GM04504 (cell line): ENCODE measurements around the gene NAV3.
"Not testable (repeated sequence)": the region's sequence is repeated elsewhere in the genome, so short reads cannot be mapped to it uniquely, and the experiment has no call there.

Experiments used
- DNase-seq: peaks from one replicate; pipeline ENCODE4 v3.0.0-alpha.2; 2012; ENCODE audit warnings: low read depth

The NAV3 gene

DNA sequence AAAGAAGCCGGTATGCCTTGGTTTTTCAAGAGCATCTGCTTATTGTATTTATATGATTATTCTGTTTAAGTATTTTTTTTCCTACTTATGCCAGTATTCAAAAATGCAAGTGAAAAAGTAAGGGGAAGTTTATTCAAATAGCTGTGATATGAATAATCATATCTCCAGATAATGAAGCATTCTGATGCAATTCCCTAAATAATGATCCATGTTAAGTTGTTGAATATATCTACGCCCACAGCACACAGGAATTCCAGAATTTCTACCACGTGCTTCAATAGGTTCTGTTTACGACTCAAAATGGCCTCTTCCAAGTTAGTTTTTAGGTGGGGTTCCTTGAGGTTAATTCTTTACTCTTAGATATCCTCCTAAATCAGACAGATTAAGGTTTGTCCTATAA, 208.3 kb downstream of the NAV3 start:
- DNase-seq = no peak

DNA sequence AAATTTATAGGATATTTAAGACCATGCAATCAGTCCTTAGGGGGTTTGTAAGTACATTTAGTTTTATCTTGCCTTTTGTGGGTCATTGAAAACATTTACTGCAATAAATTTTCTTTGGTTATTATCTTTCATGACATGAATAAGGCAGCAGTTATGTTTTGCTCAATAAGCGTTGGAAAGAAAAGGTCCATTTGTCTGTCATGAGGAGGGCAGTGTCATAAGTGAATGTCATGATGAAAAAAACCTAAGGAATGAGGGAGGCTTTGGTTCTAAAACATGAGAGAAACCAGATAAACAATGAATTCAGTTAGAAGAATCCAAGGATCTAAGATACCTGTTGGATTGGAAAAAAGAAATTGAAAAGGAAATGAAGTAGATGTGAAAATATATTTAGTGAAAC, 209.4 kb downstream of the NAV3 start:
- DNase-seq = no peak

DNA sequence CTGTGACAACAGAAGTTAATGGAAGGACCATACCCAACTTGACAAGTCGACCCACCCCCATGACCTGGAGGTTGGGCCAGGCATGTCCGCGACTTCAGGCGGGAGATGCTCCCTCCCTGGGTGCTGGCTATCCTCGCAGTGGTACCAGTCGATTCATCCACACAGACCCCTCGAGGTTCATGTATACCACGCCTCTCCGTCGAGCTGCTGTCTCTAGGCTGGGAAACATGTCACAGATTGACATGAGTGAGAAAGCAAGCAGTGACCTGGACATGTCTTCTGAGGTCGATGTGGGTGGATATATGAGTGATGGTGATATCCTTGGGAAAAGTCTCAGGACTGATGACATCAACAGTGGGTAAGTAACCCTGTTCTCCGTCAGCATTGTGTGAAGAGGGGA, 220.1 kb downstream of the NAV3 start:
- no peak for DNase-seq

DNA sequence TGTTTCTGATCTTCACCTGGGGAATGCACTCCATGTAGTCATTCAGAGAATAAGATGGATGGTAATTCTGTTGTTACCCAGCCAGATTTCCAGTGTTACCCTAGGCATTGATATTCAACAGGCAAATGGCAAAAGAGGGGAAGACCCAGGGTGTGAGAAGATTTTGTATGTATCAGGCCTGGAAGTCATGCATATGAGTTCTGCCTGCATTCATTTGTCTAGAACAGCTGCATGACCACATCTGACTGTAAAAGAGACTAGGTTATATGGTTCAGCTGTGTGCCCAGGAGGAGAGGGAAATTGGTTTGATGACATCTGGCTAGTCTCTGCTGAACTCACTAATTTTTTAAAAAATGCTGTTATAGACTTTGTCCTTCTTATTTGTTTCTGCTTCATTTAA, 224.9 kb downstream of the NAV3 start:
- no peak for DNase-seq

DNA sequence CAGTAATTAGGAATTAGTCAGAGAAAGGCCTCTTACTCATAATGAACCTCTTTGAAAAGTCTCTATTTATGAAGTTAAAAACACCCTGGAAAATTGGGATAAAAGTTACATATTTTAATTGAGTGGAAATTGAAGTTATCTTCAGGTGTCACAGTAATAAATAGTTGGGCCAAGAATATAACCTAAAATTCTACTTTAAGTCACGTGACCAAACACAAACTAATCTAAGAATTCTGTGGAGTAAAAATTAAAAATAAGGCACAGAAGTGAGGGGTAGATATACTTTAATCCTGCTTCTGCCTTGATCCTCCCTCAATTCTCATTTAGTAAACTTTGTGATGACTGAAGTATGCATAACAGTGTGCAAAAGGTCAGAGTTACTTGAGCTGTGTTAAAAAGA, 226.4 kb downstream of the NAV3 start:
- no peak for DNase-seq

DNA sequence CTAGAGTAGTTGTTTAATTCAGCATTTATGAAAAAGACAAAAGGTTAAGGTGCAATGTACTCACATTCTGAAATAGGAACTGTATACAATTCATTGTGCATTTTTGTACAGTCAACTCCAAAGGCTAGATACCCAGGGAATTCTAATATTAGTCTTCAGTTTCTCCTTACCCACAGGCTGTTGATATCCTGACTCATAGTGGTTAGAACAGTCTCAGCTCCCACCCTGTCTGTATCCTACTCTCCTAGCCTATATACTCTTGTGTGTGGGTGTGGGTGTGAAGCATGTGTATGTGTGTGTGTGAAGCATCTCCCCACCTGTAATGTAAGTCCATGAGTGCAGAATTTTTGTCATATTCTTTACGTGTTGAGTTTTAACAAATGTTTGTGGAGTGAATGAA, 229.5 kb downstream of the NAV3 start:
- DNase-seq = no peak

DNA sequence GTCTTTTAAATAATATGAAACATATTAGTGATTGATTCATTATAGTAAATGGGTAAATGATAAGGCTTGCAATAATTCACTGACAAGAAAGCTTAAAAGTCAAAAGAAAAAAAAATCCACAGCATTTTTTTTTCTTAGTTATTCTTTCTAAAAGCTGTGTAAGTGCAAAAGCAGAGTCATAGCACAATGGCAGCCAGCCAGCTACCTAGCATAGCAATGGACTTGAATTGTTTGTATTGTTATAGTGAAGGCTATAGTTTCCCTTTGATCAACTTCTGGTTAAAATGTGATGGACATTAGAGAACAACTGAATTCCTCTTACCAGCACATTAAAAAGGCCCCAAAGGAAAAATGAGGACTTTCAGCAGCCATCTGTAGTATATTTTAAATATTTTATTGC, 232.1 kb downstream of the NAV3 start:
- DNase-seq = peak; percentile 29

DNA sequence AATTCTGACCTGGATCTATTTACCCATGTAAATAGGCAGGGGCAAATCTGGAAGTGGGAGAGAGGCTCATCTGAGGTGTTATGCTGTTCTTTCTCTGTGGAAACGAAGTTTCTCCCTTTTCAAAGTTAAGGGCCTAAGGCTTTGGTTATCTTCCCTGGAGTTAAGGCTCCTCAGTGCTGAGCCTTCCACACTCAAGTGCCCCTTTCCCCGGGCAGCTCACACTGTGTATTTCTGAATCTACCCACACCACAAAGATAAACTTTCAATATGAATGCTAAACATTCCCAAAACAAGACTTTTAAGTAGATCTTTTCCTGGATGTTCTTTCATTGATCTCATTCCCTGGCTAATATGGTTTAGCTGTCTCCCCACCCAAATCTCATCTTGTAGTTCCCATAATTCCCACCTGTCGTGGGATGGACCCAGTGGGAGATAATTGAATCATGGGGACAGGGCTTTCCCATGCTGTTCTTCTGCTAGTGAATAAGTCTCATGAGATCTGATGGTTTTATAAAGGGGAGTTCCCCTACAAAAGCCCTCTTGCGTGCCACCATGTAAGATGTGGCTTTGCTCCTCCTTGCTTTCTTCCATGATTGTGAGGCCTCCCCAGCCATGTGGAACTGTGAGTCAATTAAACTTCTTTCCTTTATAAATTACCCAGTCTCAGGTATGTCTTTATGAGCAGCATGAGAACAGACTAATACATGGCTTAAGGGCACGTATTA, 251.1 kb downstream of the NAV3 start:
- no peak for DNase-seq

DNA sequence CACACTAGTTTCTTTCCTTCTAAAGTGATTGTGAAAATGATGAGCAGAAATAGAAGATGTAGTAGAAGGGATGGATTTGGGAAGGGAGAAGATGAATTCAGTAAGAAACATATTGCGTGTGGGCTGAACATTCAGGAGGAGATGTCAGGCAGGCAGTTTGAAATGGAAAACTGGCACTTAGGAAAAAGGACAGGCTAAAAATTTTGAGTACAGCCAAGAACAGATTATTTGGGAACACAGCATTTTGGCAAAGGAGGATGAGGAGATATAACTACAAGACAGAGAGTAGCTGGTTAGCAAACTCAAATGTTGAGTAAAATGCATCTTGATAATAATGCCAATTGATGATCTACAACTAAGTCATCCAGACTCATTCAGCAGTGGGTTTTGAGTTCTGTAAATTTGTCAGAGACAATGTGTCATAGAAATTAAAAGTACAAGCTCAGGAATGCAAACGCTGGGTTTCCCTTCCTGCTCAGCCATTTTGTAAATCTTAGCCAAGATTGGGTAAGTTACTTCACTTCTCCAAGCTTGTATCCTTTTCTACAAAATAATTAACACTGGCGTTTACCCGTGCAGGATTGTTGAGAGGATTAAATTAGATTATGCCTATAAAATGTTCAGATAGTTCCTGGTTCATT, 255.0 kb downstream of the NAV3 start:
- DNase-seq = peak; percentile 38

DNA sequence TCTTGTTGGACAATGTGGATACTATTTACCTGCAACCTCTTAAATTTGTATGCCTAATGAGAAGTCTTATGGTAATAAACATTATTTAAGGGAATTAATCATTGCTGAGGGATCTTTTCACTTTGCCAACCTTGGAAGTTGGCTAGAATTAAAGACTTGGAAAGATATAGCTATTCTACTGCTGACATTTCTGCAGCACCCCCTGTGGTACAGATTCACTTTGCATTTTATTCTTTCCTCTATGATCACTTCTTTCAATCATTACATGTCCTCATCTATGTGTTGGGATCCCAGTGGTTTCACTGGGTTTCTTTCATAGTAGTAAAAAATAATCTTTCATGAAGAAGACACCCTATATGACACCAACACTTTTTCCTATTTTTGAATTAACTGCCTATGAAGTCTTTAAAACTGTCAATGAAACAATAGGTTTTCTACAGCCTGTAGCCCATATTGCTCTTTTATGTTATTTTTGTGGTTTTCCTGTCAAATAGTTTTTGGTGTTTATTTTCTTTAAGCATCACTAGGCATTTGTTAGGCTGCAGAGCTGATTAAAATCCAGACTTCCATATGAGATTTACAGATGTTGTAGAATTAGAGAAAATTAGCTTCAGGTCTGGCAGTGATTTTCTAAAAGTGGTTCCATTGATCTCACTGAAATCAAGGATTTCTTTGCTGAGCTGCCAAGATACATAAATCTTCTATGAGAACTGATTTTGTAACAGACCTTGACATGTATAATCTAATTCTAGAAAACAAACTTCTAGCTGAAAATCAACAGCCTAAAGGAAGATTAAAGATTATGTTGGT, 256.1 kb downstream of the NAV3 start:
- DNase-seq = no peak

DNA sequence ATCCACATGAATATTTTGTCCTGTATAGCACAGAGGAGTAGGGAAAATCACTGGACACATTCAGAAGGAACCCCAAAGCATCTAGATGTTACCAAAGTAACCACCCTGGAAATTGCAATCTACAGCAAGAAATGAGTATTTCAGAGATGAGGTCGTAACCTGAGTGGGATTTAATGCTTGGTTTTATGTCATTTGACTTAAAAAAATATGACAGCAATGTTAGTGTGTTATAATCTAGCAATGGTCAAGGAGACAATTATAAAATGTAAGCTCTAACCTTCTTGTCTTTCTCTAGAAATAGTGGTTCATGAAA, 256.6 kb downstream of the NAV3 start:
- DNase-seq = no peak

DNA sequence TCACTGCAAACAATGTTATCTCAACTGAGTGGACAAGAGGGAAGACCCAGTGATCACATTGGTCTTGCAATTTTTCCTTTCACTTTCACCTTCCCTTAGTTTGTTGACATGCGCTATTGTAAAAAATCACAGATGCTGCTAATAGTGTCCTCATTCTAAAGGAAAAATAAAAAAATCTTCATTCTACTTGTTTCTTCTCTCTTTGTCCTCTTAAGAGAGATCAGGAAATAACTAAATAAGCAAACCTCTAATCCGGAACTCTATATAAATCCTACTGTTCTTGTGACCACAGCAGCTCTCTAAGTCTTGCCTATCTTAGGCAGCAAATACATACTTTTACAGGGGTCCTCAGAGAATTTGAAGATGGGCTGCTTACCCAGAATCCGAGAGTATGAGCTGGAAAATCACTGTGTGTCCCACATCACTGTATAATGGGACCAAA, 257.7 kb downstream of the NAV3 start:
- DNase-seq = no peak

DNA sequence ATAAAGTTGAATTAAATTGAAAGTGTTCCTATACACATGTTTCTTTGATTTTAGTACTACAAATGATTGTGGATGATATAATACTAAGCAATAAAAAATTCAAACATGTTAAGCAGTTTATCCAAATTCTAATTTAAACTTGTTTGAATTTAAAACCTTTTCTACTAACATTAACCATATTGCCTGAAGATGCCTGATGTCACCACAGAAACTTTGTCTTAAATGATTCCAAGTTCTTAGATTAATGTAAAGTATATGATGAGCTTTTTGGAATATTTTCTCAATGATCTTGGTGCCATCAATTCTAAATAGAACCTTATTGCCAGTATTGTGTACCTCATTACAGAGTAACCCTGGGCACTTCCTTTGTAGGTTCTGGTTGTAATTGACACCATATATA, 259.6 kb downstream of the NAV3 start:
- no peak for DNase-seq

DNA sequence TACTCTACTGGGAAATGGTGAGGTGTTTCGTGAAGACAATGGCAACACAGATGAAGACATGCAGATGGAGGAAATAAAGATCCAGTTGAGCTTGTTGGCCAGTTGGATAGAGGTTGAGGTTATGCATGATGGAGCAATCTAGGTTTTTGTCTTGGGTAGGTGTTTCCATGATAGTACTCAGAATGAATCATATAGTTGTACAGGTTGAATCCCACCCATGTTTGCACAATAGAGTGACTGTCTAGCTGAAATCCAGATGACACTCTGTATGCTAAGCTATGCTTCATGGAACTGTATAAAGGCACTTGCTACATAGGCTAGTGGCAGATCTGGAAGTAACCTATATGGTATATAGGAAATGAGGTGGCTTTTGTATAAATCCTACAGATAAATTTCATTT, 264.9 kb downstream of the NAV3 start:
- DNase-seq = no peak

DNA sequence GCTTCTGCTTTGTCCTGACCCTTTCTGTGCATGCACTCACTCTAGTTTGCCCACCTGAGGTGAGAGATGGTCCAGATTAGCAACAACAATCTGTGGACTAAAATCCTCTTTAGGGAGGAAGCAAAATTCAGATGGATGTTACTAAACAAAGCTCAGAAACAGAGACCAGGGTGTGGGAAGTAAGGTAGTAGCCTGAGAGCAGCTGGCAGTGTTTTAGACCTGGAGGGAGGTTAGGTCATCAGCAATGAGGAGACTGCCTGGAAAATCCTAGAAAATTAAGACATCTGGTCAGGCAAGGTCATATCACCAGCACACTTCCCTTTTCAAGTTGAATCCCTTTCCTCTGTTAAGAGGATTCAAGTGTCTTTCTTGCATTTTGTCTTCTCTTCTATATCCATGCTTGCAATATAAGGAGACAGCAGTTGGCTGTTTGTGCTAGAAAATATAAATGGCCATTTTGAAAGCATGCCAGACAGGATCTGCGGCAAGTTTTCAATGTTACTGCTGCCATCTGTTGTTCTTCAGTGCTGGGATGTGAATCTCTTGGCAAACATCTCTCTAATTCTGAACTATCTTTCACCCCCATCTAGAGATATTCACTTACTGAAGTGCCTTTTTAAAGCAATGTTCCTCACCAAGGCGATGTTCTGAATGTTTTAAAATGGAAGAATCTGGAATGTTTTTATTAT, 266.4 kb downstream of the NAV3 start:
- DNase-seq = peak; percentile 54

DNA sequence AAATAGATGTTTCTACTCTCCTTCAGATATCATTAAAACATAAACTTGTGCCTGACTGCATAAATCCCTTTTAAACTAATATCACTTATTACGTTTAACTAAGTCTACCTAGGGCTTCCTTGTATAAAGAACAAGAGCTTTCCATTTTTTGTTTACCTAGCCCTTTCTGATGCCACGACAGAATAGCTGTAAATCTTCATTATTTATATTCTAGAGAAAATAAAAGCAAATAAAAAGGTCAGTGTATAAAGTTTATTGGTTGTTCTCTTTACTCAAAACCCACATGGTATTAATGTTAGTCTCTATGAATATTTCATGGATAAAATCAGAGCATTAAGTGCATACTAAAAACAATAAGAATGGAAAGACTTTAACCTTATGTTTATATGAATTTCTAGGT, 269.1 kb downstream of the NAV3 start:
- no peak for DNase-seq

DNA sequence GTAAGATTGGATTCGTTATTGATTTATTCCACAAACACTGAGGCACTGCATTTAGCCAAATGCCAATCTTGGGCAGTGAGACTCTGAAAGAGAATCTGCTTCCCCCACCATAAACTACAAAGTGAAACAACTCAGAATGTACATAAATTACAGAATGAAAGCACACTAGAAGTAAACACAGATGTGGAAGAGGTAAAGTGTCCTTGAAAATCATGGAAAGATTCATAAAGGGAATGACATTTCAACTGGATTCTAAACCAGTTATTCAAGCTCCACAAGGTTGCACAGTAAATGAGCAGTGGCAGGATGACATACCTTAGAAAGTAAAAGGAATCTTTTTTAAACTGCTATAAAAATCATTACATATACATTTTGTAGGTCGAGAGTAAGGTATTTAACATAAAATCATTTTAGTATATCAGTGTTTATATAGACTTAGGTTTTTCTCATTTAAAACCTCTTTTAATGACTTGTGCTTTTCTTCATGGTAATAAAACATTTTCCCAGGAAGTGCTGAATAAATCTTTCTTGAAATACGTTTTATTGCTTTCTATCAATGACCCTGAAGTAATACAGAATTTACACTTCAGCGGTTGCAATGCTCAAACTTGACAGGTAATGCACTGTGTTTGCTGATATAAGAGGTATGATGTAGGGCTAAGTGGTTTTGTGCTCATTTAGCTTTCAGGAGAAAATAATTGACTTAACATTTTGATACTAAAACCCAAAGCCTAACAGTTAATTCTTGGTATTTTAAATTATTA, 270.6 kb downstream of the NAV3 start:
- no peak for DNase-seq

DNA sequence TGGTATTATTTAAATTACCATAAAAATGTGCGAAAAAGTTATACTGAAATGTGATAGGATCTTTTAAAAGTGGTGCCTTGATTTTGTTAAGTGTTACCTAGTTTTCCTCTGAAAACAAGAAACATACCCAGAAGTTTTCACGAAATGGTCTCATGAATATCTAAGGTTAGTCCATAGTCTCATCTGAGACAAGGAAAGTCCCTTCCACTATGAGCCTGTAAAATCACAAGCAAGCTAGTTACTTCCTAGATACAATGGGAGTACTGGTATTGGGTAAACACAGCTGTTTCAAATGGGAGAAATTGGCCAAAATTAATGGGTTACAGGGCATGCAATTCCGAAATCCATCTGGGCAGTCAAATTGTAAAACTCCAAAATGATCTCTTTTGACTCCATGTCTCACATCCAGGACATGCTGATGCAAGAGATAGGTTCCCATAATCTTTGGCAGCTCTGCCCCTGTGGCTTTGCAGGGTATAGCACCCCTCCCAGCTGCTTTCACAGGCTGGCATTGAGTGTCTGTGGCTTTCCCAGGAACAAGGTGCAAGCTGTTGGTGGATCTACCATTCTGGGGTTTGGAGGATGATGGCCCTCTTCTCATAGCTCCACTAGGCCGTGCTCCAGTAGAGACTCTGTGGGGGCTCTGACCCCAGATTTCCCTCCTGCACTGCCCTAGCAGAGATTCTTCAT, 271.4 kb downstream of the NAV3 start:
- no peak for DNase-seq

DNA sequence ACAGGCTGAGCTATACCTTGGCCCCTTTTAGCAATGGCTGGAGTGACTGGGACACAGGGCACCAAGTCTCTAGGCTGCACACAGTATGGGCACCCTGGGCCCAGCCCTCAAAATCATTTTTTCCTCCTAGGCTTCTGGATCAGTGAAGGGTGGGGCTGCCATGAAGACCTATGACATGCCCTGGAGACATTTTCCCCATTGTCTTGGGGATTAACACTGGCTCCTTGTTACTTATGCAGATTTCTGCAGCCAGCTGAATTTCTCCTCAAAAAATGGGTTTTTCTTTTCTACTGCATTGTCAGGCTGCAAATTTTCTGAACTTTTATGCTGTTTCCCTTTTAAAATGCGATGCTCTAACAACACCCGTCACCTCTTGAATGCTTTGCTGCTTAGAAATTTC, 272.1 kb downstream of the NAV3 start:
- not testable (repeated sequence) for DNase-seq

DNA sequence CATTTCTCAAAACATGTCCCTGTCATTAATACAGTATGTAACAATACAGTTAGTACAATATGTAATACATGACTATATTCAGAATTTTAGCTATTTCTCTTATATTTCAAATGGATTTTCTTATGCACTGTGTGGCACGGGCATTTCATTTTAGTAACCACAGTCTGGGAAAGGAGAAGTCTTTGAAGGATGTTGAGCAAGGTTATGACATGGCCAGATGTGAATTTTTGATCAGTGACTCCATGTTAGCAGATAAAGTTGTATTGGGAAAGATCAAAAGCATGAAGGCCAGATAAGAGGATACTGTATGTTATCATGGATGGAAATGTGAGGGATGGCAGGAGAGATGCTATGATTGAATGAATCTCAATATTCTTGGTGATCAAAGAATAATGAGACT, 285.2 kb downstream of the NAV3 start:
- DNase-seq = no peak

DNA sequence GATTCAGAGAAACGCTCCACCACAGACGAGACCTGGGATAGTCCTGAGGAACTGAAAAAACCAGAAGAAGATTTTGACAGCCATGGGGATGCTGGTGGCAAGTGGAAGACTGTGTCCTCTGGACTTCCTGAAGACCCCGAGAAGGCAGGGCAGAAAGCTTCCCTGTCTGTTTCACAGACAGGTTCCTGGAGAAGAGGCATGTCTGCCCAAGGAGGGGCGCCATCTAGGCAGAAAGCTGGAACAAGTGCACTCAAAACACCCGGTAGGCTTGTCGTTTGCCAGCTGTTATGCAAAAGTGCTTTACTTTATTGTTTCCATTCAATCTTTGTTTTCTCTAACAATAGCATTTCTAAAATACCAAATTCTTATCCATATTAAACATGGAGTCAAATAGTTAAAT, 287.3 kb downstream of the NAV3 start:
- no peak for DNase-seq
